GM21825 (cell line): ENCODE measurements around the gene PIGQ.

Source experiments
- ATAC-seq: cut with Tn5 transposase; IDR thresholded peaks from one replicate; pipeline ENCODE4 v1.9.1; 2021; ENCODE audit warnings: mild to moderate bottlenecking, moderate library complexity; ENCODE audit not compliant: unreplicated experiment

The PIGQ gene

DNA sequence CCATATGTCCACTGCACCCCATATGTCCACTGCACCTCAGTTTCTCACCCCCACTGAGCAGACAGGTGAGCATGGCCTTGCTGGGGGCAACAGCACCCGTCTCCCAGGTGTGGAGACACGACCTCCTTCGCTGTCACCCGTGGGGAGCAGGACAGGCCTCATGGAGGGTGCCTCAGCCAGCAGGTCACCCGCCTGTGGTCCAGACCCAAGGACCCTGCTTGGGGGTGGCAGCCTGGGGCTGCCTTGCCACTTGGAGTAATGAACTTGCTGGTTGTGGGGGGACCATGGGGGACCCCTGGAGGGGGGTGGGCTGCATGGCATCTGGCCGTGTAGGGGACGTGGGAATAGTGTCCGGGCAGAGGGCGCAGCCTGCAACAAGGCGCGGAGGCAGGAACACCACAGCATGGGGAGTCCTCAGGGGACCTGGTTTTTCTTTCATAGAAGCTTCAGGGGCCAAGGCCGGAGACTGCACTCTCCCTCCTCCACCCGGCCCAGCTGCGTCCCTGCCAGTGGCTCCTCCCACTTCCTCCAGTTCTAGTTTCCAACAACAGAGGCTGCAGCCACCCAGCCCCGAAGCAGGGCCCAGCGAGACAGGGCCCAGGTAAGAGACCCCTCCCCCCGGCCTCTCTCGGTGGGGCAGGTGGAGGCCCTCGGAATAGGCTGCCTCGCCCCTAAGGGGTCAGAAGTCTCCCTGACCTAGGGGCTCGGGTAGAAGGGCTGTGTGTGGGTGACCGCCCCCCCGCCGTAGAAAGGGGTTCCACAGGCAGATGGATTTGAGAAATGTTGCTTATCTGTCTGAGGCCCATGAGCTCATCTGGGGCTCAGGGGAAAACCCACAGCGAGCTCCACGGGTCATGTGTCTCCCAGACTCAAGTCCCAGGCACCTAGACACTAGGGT is 3.0 kb upstream of the PIGQ start, which contains the start of gene NHLRC4:
NHLRC4 (plus strand) TSS at position 531 of the 898 bp plus-strand sequence. CDS start 1,043 bp downstream, outside the sequence.
- no peak for ATAC-seq

DNA sequence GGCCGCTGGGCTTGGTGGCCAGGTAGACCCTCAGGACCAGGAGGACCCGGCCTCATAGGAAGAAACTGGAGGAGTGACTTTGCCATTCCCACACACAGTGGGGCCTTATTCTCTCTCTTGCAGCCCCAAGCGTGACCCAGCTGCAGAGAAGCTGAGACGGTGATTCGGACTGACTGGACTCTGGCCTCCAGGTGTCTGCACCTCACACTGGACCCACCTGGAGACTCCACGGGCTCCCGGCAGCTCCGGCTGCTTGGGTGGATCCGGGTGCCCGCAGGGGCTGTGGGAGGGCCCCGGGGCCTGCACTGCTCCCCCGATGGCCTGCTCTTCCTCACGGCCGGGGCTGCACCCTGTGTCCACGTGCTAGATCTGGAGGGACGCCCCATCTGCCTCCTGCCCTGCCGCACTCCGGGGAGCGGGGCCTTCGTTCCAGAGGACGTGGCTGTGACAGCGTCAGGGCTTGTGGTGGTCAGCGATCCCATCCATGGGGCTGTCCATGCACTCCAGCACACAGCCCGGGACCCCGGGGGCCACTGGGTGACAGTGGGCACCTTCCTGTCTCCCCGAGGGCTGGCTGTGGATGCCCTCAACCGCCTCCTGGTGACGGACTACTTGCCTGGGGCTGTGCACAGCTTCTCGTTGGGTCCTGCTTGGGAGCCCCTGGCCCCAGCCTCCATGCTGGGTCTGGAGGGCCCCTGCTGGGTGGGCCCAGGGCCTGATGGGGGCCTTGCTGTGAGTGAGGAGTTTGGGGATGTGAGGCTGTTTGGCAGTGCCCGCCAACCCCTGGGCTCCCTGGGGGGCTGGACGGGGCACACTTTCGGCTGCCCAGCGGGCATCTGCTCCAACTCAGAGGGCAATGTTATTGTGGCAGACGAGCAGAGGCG is 2.2 kb upstream of the PIGQ start:
- ATAC-seq = no peak

DNA sequence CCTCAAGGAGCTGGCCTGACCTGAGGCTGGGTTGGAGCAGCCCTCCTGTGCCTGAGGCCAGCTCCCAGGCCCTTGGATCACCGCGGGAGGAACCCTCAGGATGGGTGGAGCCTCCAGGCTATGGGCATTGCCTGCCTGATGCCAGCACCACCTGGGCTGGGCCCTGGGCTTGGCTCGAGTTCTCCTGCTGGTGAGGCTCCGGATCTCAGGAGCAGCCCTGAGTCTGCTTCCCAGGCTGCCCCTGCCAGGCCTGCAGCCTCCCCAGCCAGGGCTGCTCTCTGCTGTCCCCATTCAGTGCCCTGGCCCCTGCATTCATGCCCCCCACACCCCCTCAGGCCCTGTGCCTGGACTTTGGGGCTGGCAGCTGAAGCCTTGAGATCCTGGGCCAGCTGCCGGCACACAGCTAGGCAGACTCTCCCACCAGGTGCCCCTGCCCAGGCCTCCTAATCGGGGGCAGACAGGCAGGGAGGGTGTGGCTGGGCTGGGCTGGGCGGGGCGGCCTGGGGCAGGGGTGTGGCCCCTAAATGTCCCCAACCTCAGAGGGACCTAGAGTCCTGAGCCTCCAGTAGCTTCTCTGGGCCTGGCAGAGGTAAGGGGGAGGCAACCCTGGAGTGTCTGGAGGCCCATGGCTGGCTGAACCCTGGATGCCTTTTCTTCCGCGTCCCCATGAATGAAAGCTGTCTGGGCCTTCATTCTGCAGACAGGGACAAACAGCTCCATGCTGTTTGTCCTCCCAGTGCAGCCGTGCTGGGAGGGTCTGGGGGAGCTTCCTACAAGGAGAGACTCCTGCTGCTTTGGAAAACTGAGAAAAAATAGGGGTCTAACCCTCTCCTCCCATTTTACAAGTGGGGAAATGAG is 1.1 kb upstream of the PIGQ start:
- no peak for ATAC-seq

DNA sequence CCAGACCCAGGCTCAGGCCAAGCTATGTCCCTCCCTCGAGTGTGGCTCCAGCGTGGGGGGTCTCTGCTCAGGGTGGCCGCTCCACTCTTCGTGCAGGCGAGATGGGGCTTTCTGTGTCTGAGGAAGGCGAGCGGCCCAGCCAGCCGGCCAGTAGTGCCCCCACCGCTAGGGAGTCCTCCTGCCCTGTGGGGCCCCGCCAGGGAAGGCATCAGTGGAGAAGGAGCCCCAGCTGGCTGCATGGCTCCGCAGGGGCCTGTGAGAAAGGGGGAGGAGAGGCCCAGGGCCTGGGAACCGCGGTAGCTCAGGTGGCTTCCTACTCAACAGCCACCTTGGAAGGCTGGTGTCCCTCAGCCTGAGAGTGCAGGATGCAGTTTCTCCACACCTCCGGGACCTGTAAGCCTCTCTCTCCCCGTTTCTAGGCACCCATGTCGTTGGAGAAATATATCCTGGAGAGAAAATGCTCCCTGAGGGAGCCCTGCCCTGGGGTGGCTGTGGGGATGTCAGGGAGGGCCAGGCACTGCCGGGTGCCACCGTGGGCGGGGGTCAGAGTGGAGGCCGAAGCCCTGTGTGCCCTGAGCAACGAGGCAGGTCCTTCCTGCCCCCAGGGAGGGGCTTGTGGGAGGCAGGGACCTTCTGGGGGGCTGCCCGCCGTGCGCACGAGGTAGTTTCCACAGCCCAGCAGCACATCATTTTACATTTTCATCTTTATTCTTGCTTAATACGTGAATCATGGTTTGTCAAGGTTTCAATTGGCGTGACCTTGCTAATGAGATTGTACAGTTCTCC is 3.3 kb downstream of the PIGQ start:
- ATAC-seq = no peak

DNA sequence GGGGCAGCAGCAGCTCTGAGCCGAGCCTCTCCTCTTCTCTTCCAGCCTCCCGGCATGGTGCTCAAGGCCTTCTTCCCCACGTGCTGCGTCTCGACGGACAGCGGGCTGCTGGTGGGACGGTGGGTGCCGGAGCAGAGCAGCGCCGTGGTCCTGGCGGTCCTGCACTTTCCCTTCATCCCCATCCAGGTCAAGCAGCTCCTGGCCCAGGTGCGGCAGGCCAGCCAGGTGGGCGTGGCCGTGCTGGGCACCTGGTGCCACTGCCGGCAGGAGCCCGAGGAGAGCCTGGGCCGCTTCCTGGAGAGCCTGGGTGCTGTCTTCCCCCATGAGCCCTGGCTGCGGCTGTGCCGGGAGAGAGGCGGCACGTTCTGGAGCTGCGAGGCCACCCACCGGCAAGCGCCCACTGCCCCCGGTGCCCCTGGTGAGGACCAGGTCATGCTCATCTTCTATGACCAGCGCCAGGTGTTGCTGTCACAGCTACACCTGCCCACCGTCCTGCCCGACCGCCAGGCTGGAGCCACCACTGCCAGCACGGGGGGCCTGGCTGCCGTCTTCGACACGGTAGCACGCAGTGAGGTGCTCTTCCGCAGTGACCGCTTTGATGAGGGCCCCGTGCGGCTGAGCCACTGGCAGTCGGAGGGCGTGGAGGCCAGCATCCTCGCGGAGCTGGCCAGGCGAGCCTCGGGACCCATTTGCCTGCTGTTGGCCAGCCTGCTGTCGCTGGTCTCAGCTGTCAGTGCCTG is 4.4 kb downstream of the PIGQ start:
- no peak for ATAC-seq

DNA sequence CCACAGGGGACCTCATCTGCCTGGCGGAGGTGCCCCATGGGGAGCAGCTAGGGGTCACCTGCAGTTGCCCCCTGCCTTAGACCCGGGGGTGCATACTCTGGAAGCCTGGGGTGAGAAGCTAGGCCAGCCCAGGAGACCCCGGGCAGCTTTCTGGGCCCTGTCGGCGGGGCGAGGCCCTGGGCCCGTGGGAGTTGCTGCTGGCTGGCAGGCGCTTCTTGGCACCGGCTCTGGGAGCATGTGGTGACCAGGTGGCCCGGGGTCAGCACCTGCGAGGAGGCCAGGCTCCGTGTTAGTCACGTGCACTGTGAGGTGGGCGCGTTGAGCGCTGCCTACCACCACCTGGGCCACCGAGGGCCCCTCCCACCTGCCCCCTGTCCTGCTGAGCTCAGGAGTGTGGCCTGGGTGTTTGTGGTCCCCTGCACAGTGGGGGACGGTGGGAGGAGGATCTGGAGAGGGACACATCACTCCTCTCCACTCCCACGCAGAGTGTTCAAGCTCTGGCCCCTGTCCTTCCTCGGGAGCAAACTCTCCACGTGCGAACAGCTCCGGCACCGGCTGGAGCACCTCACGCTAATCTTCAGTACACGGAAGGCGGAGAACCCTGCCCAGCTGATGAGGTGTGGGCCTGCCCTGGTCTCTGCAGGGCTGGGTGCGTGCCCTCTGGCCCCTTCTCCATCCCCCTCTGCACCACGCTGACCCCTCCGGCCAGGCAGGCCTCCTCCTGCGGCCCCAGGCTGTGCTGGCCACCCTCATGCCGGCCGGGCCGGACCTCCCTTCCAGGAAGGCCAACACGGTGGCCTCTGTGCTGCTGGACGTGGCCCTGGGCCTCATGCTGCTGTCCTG is 5.8 kb downstream of the PIGQ start:
- no peak for ATAC-seq

DNA sequence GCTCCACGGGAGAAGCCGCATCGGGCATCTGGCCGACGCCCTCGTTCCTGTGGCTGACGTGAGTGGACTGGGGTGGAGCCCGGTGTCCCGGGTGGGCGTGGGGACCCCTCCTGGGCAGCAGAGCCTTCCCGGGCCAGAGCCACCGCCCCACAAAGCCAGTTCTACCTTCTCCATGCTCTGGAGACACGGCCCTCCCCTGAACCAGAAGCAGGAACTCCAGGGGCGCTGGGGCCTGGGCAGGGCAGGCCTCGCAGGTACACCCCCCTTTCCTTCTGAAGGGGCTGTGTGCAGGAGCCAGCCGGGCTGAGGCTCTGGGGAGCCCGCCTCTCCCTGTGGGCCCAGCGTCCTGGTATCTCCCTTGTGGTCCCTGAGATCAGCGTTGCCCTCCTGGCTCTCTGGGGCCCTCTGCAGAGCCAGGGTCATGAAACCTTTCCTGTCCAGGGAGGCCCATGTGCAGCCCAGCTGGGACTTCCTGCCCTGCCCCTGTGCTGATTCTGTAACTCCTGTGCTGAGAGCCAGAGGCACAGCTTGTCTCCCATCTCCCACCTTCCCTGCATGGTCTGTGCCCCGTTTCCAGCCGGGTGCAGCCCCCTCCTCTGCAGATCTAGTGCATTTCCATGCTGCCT is 6.5 kb downstream of the PIGQ start:
- no peak for ATAC-seq

DNA sequence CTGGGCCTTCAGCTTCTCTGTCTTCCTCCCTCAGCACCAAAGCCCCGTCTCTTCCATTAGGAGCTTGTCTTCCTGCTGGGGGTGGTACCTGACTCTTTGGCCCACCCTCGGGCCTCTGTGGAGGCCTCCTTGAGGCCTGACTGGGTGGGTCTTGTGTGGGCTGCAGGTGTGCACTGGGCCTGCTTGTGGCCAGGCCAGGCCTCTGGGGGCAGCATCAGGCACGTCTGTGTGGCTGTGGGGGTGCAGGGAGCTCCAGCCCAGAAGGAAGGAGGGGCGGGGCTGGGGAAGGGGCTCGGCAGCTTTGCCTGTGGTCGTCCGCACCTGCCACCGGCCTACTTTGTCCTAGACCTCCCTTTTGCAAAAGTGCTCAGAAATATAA is 7.0 kb downstream of the PIGQ start:
- ATAC-seq = no peak

DNA sequence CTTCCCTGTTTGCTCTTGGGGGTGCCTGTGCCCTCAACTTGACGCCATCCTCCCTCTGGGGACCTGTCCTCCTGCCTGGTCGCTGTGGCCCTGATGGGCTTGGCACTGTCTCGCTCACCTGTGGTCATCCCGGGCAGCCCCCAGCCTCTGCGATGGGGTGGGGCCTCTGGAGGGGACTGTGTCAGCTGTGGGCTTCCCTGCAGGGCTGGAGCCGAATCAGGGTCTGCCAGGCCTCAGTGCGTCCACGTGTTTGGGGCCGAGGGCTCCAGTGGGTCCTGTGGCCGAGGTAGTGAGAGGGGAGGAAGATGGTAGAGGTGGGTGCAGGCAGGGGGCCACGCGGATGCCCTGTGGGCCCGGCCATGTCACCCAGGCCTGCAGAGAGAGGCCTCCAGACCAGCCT is 8.0 kb downstream of the PIGQ start:
- ATAC-seq = no peak

DNA sequence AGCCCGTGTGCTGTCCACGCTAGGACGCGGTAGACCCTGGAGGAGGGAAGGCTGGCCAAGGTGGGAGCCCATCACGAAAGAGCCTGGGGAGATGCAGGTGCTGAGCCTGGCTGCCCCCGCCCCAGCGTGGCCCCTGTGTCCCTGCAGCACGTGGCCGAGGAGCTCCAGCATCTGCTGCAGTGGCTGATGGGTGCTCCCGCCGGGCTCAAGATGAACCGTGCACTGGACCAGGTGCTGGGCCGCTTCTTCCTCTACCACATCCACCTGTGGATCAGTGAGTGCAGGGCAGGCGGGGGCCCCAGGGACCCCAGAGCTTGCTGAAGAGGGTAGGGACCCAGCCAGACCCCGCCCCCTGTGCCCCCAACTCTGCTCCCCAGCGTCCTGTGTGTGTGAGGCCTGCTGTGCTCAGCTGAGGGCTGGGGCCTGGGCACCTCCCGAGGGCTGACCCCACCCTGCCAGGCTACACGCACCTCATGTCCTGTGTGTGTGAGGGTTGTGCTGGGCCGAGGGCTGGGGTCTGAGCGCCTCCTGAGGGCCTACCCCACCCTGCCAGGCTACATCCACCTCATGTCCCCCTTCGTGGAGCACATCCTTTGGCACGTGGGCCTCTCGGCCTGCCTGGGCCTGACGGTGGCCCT is 8.6 kb downstream of the PIGQ start:
- ATAC-seq = no peak

DNA sequence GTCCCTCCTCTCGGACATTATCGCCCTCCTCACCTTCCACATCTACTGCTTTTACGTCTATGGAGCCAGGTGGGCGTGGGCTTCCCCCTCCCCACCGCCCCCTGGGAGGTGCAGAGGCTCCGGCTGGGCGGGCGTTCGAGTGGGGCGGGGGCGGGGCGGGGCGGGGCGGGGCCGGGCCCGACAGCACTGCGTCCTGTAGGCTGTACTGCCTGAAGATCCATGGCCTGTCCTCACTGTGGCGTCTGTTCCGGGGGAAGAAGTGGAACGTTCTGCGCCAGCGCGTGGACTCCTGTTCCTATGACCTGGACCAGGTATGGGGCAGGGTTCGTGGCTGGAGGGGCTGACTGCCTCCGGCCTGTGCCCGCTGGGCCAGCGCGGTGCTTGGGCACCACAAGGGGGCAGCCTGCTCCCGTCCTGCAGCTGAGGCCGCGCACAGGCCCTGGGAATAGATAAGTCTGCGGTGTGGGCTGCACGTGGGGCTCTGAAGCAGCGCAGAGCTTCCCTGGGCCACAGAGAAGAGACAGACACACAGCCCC is 9.2 kb downstream of the PIGQ start:
- no peak for ATAC-seq

DNA sequence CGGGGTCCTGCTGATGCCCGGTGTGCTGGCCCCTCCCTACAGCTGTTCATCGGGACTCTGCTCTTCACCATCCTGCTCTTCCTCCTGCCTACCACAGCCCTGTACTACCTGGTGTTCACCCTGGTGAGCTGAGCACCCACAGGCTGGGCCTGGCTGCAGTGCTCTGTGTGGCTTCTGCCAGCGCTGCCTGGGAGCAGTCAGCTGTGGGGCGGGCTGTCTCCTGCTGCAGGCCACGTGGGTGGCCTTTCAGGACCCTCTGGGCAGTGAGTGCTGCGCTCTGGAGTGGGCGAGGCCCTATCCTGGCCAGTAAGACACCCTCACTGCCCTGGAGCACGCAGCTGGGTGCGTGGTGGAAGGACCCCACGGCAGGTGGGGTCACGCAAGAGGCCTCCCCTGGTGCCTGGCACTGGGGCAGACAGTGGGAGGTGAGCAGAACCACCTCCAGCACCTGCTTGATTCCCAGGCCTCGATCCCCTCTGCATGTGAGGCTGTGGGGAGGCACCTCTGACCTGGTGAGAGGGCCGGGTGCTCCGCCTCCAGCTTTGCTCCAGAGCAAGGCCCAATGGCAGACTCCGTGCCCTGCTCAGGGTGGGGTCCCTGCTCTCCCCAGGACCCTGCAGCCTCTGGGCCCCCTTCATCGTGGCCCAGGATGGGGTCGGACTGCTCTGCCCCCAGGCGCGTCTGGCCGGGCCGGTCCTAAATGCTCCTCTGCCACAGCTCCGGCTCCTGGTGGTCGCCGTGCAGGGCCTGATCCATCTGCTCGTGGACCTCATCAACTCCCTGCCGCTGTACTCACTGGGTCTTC is 10.6 kb downstream of the PIGQ start:
- ATAC-seq = no peak

DNA sequence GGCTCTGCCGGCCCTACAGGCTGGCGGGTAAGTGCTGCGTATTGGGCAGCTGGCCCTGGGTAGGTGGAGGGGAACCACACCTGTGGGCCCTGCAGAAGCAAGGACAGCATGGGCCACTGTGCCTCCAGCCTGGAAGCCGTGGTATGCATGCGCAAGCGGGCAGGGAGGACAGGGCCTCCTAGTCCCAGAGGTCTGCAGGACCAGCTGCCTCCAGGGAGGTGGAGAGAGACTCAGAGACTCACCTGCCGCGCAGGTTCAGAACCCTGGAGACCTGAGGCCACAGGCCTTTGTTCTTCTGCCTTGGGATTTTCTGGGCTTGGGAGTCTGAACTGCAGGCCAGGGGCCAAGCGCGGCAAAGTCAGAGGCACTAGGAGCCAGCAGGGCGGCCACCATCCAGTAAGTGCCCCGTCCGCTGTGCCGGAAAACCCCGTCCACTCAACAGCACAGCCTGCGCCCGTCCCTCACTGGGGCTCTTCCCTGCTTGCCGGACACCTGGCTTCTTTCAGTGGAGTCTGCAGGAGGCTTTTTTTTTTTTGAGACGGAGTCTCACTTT is 11.3 kb downstream of the PIGQ start:
- ATAC-seq = no peak

DNA sequence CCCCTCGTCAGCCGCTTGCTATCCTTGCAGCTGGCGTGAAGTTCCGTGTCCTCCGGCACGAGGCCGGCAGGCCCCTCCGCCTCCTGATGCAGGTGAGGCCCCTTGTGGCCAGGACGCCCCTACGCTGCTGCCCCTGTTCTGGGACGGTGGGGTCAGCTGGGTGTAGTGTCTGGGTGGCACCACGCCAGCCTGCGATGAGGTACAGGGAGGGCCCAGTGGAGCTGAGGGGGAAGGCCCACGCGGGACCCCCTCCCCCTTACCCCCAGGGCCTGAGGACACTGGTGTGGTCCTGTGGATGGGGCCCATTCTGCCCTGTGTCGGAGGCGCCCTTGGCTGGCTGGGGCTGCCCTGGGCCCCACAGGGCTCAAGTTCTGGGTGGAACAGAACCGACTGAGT is 12.4 kb downstream of the PIGQ start:
- no peak for ATAC-seq

DNA sequence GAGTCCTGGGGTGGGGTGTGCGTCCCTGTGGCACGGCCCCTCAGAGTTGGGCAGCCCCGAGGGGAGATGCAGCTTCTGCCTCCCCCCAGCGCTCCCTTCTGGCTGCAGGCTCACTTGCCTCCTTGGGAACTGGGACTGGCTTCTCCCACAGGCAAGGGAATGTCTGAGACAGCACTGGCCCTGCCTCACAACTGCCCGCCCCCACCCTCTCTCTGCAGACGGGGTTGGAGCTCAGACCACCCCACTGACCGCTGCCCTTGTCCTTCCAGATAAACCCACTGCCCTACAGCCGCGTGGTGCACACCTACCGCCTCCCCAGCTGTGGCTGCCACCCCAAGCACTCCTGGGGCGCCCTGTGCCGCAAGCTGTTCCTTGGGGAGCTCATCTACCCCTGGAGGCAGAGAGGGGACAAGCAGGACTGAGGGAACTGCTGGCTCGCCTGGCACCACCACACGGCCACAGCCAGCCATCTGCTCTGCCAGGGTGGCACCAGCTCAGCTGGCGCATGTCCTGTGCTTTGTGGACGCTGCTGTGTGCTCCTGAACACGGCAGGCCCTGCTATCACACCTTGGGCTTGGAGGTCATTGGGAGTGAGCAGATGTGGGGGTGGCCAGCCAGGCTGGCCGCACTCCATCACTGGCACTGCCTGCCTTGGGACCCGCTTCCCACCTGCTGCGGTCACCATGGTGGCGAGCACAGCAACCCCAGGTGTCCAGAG is 13.0 kb downstream of the PIGQ start:
- ATAC-seq = no peak

DNA sequence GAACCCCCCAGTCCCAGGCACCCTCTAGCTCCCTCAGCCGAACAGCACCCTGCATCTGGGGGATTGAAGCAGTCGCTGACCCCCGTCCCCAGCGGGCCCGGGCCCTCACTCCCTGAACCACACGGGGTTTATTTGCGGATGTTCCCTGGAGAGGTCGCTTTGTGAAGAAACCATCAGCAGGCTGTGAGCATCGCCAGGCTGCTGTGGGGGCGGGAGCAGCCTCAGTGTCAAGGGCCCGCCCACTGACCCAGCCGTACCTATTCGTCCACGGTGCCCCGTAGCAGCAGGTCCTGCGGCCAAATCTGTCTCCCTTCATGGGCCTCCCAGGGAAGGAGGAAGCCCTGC is 13.7 kb downstream of the PIGQ start:
- ATAC-seq = no peak
